Epidermal melanocyte (primary cell): Measurements from ENCODE around the gene SUGCT.
"Not testable (repeated sequence)": the region's sequence is repeated elsewhere in the genome, so short reads cannot be mapped to it uniquely, and the experiment has no call there.

Experiments
- DNase-seq: peaks from one replicate; pipeline ENCODE4 v3.0.0; 2011; ENCODE audit warnings: low spot score; ENCODE audit not compliant: insufficient read length

SUGCT gene

DNA sequence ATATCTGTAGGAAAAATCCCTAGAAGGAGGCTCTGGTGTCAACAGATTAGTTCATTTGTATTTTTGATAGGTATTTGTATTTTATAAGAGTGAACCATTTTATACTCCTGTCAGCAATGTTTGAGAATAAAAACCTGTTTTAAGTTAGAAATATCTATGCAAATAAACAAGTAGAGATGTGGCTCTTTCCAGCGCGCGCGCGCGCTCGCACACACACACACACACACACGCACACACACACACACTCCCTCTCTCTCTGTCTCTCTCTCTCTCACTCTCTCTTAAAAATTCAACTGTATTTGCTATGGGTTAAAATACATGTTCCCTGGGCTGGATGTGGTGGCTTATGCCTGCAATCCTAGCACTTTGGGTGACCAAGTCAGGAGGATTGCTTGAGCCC is 113.9 kb downstream of the SUGCT start:
- DNase-seq, result no peak

DNA sequence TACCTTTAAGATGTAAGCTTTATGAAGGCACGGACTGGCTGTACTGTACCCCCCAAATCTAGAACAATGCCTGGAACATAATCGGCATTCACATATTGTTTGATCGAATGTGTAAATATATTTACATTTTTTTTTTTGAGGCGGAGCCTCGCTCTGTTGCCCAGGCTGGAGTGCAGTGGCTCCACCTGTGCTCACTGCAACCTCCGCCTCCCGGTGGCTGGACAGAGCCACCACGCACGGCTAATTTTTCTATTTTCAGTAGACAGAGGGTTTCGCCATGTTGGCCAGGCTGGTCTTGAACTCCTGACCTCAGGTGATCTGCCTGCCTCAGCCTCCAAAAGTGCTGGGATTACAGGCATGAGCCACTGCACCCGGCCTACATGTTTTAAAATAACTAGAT is 118.6 kb downstream of the SUGCT start:
- DNase-seq, result not testable (repeated sequence)

DNA sequence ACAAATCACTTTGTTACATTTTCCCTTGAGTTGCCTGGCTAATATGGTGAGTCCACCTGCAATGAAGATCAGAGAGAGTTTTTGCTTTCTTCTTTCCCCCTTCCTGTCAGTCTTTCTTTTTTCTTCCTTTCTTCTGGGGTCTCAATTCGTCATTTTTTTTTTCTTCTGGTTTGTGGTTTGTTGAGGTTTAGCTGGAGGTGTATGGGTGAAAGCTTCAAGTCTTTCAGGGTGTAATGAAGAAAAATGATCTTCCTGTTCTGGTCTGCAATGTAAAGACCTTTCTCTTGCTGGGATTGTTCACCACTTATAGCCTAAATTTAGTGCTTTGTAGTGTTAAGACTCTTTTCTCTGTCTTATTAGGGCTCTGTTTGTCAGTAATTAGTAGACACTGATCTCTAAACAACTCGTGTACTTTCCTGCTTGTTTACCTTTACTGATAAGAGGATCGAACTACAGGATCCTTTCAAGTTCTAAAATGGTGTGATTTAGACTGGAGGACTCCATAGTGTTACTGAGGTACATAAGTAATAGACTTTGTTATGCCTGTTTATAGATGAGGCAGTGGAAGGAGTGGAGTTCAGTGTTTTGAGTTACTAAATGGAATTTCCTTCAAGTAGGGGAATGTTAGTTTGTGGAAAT is 129.1 kb downstream of the SUGCT start:
- no peak for DNase-seq

DNA sequence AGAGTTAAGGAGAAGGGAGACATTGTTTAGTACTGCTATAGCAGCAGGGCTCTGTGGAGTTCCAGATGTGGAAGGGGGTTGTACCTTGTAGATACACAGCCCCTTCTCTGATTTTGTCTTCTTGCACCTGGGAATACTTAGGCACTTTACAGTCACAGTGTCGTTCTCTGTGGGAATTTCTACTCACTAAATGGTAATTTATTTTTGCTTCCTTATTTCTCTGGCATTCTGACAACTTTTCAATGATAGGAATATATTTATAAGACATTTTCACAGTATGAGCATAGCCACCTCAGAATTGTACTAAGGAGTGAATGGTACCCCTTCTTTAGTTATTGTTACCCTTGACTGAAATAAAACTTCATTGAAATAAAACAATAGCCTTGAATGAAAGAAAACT is 132.8 kb downstream of the SUGCT start:
- no peak for DNase-seq

DNA sequence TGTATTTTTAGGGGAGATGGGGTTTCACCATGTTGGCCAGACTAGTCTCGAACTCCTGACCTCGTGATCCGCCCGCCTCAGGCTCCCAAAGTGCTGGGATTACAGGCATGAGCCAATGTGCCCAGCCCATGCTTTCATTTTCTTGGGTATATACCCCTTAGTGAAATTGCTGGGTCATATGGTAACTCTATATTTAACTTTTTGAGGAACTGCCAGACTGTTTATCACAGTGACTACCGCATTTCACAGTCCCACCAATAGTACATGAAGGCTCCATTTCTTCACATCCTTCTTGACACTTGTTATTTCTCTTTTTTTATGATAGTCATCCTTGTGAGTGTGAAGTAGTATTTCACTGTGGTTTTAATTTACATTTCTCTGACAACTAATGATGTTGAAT is 134.0 kb downstream of the SUGCT start:
- not testable (repeated sequence) for DNase-seq

DNA sequence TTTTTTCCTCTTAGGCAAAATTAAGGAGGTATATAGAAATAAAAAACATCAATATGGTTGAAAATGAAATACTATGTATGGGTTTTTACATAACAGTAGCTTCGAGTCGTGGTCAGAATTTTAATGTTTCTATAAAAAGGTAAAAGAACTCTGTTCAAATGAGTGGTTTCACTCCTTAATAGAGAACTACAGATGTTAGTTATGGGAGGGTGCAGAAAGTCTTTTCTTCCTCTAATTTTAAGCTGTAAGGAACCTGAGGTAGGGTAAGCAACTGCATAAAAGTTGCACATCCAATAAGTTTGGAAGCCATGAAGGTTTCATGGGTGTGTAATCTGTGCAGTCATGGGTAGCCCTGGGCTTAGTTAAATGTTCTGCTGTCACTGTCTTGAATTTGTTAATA is 141.3 kb downstream of the SUGCT start:
- no peak for DNase-seq

DNA sequence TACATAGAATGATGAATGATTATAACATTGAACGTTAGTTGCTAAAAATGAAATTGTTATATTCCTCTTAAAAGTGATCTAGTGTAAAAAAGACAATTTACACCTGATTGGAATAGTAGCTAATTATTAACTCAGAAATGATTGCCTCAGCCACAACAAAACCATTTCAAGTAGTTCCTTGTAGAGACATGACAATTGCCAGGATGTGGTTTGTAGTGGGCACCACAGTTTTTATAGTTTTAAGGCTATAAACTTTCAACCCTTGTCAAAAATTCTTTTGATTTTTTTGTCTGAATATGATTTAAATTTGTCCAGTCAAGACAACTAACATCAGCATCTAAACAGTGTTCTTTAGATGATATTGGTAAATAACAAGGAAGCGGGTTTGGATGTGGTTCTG is 145.2 kb downstream of the SUGCT start:
- no peak for DNase-seq

DNA sequence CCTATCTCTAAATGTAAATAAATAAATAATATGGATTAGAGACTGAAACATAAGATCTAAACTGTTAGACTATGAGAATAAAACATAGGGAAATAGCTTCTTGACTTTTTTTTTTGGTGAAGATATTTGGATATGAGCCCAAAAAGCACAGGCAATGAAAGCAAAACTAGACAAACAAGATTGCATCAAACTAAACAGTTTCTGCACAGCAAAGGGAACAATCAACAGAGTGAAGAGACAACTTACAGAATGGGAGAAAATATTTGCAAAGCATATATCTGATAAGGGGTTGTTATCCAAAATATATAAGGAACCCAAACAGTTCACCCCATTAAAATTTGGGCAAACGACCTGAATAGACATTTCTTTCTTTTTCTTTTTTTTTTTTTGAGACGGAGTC is 148.1 kb downstream of the SUGCT start:
- DNase-seq, result no peak

DNA sequence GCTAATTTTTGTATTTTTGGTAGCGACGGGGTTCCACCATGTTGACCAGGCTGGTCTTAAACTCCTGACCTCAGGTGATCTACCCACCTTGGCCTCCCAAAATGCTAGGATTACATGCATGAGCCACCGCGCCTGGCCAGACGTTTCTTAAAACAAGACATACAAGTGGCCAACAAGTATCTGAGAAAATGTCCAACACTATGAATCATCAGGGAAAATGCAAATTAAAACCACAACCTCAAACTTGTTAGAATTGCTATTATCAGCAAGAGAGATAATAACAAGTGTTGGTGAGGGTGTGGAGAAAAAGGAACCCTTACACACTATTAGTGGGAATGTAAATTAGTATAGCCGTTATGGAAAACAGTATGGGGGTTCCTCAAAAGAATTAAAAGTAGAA is 148.6 kb downstream of the SUGCT start:
- DNase-seq, result no peak

DNA sequence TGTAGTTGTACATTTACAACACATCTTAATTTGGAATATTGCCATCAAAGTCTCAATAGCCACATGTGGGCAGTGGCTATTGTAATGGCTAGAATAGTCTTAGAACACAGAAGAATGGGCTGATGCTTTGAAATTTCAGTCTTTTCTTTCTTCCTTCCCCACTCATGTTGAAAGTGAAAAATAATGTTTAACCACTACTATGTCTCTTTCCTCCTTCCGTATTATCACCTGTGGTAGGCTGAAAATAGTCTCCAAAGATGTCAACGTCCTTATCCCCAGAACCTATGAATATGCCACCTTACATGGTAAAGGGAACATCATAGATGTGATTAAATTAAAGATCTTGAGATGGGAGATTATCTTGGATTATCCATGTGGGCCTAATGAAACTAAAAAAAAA is 154.0 kb downstream of the SUGCT start:
- no peak for DNase-seq

DNA sequence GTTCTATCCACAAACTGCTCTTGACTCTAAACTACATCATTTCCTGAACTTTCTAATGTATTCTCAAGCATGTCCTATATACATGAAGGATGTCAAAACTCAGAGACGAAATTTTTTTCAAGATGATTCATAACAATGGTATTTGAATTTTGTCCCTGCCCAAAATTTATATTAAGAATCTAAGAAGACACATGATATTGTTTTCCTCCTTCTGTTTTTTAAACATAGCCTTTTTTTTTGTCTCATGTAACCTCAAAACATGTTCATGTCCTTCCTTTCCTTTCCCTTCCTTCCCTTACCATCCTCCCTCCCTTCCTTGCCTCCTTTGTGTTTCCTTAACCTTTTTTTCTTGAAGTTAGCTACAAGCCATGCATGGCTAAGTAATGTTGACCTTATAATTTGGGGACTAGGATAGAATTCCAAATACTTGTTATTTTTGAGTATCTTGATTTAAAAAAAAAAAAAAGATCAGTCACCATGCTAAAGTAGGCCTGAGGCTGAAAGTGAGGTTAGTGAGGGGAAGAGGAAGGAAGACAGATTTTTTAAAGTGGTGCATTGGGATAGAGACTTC is 163.0 kb downstream of the SUGCT start:
- no peak for DNase-seq

DNA sequence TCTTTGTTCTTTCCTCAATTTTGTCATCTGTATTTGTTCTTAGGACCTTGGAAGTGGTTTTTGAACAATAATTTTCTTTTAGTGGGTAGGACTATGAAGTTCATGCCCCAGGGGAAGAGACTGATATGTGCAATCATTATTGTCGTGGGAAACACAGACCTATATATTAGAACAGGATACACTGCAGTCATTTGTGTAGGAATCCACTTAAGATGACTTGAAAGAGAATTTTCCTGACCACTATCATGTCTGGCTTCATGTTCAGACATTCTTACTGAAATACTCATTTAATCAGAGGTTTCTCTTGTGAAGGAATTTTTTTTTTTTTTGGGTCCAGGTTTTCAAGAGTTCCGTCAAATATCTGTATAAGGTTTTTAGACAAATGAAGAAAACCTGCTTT is 163.6 kb downstream of the SUGCT start:
- DNase-seq, result no peak

DNA sequence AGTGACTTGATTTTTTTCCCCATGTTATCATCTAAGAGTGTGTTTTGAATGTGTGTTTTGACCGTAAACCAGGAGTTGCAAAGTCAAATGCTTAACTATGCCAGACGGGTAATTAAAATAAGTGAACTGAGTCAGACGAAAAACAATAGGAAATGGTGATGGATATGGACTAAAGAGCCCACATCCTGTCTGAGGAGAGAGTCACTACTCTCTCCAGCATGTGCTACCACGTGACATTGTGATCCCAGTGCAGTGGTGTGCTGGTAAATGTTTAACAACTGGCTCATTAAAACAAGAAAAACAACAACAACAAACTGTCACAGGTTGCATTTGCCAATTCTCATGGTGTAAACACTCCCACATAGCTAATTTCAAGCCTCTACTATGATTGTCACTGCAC is 164.3 kb downstream of the SUGCT start:
- no peak for DNase-seq

DNA sequence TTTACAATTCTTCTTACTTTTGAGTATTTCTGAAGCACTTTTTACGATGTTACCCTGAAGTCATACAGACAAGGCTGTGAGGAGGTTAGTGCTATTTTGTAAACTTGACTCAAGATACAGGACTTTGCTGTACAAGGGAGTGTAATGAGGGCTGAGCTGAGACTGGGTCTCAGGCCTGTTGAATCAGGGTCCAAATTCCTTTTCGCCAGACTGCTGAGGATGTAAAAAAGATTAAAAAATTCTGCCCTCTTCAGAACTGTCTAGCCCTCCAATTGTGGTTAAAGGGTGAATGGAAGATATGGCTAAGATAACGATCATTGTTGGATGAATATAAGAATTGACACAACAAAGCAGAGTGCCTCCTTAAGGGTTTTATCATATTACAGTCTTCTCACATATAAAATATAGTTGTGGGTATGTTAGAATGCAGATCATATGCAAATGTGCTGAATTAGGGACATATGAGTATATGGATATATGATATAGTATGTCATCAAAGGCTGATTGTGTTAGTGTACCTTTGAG is 165.4 kb downstream of the SUGCT start:
- DNase-seq, result no peak

DNA sequence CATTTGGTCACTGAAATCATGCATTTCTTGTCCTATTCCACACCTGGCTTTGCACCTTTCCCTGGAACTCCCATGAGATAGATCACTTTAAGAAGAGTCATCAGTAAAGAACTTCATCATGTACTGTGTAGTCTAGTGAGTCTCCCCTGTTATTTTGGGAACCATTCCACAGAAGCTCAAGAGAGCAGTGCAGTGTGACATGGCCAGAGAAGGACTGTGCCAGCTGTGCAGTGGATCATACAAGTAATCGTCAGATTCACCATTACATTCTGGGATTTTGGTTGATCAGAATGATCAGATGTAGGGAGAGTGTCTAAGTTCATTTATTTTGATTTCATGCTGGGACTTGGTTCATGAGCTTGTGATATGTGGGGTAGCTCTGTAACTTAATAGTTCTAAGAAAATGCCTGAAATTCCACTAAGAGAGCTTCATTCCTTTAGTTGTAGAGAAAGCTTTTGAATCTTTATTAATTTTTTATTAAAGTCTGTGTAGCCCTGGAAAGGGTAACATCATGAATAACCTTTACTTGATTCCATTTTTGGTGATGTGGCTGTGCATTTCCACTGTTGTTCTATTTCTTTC is 166.8 kb downstream of the SUGCT start:
- DNase-seq, result no peak

DNA sequence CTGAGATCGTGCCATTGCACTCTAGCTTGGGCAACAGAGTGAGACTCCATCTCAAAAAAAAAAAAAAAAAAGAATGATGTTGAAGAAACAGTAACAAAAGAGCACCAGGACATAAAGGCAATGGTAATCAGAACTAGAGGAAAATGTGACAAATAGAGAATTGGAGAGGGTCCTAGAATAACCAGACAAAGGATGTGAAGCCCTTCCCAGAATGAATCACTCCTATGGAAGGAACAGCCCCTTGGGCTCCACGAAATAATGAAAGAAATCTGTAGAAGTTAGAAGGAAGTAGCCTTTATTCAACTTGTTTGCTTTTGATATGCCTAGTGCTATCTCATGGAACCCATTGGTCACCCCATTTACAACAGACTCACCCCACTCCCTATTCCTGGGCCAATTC is 169.2 kb downstream of the SUGCT start:
- no peak for DNase-seq

DNA sequence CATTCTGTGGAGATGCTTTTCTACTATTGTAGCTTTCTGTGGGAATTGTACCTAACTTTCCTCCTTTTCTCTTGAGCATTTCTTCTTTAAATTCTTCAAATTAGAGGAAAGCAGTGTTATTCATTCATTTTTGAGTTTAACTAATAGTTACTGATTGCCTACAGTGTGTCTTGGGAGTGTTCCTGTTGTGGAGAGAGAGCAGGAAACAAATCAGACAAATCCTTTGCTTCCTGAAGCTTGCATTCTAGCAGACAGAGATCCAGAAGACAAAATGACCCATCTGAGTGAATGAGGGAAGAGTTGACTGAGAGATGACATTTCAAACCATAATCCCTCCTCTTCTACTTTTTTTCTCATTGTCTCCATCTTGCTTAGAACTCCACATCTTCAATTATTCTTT is 170.4 kb downstream of the SUGCT start:
- DNase-seq, result no peak

DNA sequence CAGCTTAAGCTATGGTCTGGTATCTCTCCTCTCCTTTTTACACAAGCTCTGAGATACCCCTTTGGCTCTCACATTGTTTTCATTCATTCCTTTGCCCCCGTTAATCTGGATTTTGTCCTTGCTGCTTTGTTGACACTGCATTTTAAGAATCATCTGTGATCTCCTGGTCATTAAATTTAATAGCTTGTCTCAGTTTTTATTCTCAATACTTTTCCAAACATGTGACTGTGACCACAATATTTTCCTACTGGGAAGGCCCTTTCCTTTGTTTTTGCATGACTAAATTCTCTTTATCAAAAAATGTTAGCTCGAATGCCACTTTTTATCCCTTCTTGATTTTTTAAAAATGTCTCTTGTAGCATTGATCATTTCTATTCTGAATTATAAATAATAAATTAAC is 171.2 kb downstream of the SUGCT start:
- no peak for DNase-seq

DNA sequence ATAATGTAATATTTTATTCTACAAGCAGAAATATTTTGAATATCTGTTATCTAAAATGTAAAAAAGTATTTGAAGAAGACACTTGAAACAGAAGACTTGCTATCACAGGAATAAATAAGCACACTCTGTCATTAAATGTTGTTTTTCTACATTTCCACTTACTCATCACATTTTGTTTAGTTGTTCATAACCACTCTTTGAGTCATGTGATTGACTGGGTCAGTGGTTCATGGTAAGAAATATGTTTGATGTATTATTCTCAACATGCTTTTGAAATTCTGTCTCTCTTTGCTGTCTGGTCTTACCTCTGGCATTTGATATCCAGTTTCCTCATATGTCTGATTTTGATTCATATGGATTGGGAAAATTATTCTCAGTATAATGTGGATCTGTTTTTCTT is 171.8 kb downstream of the SUGCT start:
- no peak for DNase-seq

DNA sequence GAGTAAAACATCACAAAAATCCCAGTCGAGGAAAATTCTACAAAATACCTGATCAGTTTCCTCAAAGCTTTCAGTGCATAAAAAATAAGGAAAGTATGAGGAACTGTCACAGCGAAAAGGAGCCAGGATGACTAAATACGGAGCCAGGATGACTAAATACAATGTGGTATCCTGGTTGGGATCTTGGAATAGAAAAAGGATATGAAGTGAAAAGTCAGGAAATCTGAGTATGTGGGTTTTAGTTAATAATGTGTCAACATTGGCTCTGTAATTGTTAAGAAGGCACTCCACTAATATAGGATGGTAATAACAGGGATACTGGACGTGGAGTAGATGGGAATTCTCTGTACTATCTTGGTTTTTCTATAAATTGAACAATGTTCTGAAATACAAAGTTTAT is 175.5 kb downstream of the SUGCT start:
- DNase-seq, result no peak

DNA sequence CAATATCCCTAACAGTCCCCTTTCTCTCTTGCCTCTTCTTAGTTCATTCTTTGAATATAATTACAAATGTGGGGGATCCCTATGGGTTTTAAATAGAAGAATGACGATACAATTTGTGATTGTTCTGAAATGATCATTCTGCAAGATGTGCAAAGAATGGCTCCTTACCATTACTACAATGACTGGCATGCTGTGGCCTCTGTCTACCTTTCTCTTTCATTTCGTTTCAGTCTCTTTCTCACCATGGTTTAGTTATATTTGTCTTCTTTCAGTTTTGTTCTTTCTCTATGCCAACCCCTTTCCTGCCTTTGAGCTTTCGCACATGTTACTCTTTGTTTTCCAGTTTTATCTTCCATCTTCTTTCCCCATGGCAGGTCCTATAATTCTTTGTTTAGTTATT is 176.5 kb downstream of the SUGCT start:
- no peak for DNase-seq

DNA sequence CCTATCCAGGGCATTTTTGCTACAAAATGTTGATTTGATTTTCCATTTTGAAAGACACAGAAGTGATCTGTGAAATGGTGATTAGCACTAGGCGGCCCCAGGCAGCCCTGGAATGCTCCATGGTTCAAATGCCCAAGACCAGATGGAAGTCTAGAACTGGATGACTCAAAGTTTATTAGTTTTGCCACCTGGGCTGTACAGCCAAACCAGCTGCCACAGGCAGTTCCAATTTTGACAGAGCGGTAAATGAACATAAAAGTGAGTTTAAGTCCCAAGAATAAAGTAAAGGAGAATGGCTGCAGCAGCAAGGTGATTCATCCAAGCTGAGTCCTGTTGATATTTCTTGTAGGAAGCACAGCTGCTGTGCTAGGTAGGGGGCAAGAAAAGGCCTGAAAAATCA is 180.5 kb downstream of the SUGCT start:
- no peak for DNase-seq

DNA sequence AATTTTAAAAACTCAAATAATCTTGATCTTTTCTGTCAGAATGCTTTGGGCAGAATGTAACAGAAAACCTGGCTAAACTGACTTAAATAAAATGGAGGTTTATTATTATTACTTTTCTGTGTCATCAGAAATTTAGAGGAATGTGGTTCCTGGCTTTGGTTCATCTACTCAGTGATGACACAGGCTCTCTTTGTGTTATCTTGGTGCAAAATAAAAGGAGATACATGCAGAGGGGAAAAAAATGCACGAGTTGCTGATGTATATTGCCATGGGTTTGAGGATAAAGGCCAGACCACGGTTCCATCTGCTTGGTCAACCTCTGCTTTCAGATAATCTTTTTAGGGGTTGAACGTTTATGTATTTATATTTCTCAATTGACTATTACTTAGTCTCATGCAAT is 181.4 kb downstream of the SUGCT start:
- DNase-seq, result no peak
